DND-41 (cell line): ENCODE data around the gene EIF4ENIF1.

ENCODE experiments used
- ATAC-seq: fragments of 200-7000 bp; cut with Tn5 transposase; 3 replicates; pipeline ENCODE4 v1.9.1; 2021; ENCODE audit warnings: low read depth; ENCODE audit not compliant: insufficient read depth
- DNase-seq: peaks from one replicate; pipeline ENCODE4 v3.0.0-alpha.2; 2020
- H2AFZ ChIP-seq: 2 replicates; pipeline ENCODE4 v1.6.0; 2012; ENCODE audit warnings: low read depth, low read length
- H3K27ac ChIP-seq: 2 replicates; pipeline ENCODE4 v1.5.1; 2012; ENCODE audit warnings: low read length, inconsistent platforms
- H3K27me3 ChIP-seq: fragments of 200-600 bp; sonication (generic); 2 replicates; pipeline ENCODE4 v1.6.0; 2012; ENCODE audit warnings: low read length, mild to moderate bottlenecking, inconsistent platforms; ENCODE audit not compliant: insufficient read depth, poor library complexity
- H3K36me3 ChIP-seq: 2 replicates; pipeline ENCODE4 v1.5.1; 2012; ENCODE audit warnings: low read length, inconsistent platforms; ENCODE audit not compliant: insufficient read depth
- H3K4me1 ChIP-seq: 2 replicates; pipeline ENCODE4 v1.5.1; 2012; ENCODE audit warnings: mild to moderate bottlenecking, low read length; ENCODE audit not compliant: insufficient read depth
- H3K4me2 ChIP-seq: 2 replicates; pipeline ENCODE4 v1.6.0; 2012; ENCODE audit warnings: mild to moderate bottlenecking, moderate library complexity, low read length, inconsistent platforms; ENCODE audit not compliant: insufficient read depth
- H3K4me3 ChIP-seq, 2 experiments: fragments of 200-600 bp in 1 of 2; shearing (Covaris generic) in 1 of 2; 2 replicates each; pipeline ENCODE4 v1.5.1; 2012 to 2016; ENCODE audit warnings: inconsistent platforms in 2 of 2, low read length in 2 of 2, mild to moderate bottlenecking in 2 of 2, low read depth in 1 of 2, moderate library complexity in 1 of 2
- H3K79me2 ChIP-seq: 2 replicates; pipeline ENCODE4 v1.6.0; 2012; ENCODE audit warnings: low read length, inconsistent platforms; ENCODE audit not compliant: insufficient read depth
- H3K9ac ChIP-seq: 2 replicates; pipeline ENCODE4 v1.6.0; 2012; ENCODE audit warnings: low read depth, mild to moderate bottlenecking, inconsistent platforms, low read length, moderate library complexity
- H3K9me3 ChIP-seq: 2 replicates; pipeline ENCODE4 v1.5.1; 2012; ENCODE audit warnings: low read length, moderate library complexity, mild to moderate bottlenecking, inconsistent platforms; ENCODE audit not compliant: insufficient read depth, severe bottlenecking
- H4K20me1 ChIP-seq: 2 replicates; pipeline ENCODE4 v1.6.0; 2012; ENCODE audit warnings: low read length; ENCODE audit not compliant: insufficient read depth
- CTCF ChIP-seq: IDR thresholded peaks from 2 replicates; pipeline ENCODE4 v1.5.1; 2012; ENCODE audit warnings: borderline replicate concordance, low read length, moderate library complexity, mild to moderate bottlenecking; ENCODE audit not compliant: poor library complexity, severe bottlenecking; ENCODE audit errors: extremely low read depth
- EZH2 ChIP-seq: IDR thresholded peaks from 3 replicates; pipeline ENCODE4 v1.6.1; 2012; ENCODE audit warnings: borderline replicate concordance, low read depth, mild to moderate bottlenecking, moderate library complexity, low read length, inconsistent platforms; ENCODE audit not compliant: severe bottlenecking

EIF4ENIF1 gene

GRCh38 chr22:31445642-31446041, 44.0 kb downstream of the EIF4ENIF1 start:
- ATAC-seq = no peak
- H3K4me2 ChIP-seq = no peak overlapping the region
- peaks cover 84% of the 10 kb centered on the region for H3K36me3 ChIP-seq

GRCh38 chr22:31443516-31443915, 46.1 kb downstream of the EIF4ENIF1 start:
- ATAC-seq = no peak
- Histone ChIP-seq H3K27ac (no peak overlapping the region), H3K36me3 (peaks cover 90% of the 10 kb centered on the region), H3K4me2 (no peak overlapping the region), H3K9me3 (no peaks in the 10 kb centered on the region), H3K79me2 (no peaks in the 10 kb centered on the region), H3K4me3 (no peak overlapping the region), H4K20me1 (peaks cover 2% of the 10 kb centered on the region; the same call in 1 of the 2 replicates), H3K27me3 (no peaks in the 10 kb centered on the region), H3K4me1 (no peaks in the 10 kb centered on the region), H2AFZ (no peak overlapping the region), H3K9ac (no peak overlapping the region)
- DNase-seq = no peak
- TF ChIP-seq CTCF (no peak), EZH2 (no peak)

More at GRCh38 chr22:31445642-31446041, 44.0 kb downstream of the EIF4ENIF1 start:
- no peaks in the 10 kb centered on the region for H3K27me3 ChIP-seq
- no peaks in the 10 kb centered on the region for H3K79me2 ChIP-seq
- no peak overlapping the region for H3K27ac ChIP-seq
- DNase-seq = no peak
- no peak overlapping the region for H3K9ac ChIP-seq
- no peak overlapping the region for H3K4me3 ChIP-seq
- H4K20me1 ChIP-seq = 0 out of 2 replicates have a peak, but pooled peaks cover under 1% of the 10 kb centered on the region
- TF ChIP-seq EZH2 = no peak
- no peak for TF ChIP-seq CTCF
- H3K4me1 ChIP-seq = no peaks in the 10 kb centered on the region
- H3K9me3 ChIP-seq = no peaks in the 10 kb centered on the region
- no peak overlapping the region for H2AFZ ChIP-seq

GRCh38 chr22:31442768-31443489, 46.7 kb downstream of the EIF4ENIF1 start:
- H3K9ac ChIP-seq = no peak overlapping the region
- H3K27me3 ChIP-seq = no peaks in the 10 kb centered on the region
- no peaks in the 10 kb centered on the region for H3K79me2 ChIP-seq
- H3K4me1 ChIP-seq = no peaks in the 10 kb centered on the region
- no peaks in the 10 kb centered on the region for H3K9me3 ChIP-seq
- no peak overlapping the region for H3K4me3 ChIP-seq
- H3K36me3 ChIP-seq = peaks cover 90% of the 10 kb centered on the region
- TF ChIP-seq CTCF = no peak
- ATAC-seq (no peak), DNase-seq (no peak)
- H3K4me2 ChIP-seq = no peak overlapping the region
- H2AFZ ChIP-seq = no peak overlapping the region
- no peak overlapping the region for H3K27ac ChIP-seq
- H4K20me1 ChIP-seq = peaks cover 2% of the 10 kb centered on the region; the same call in 1 of the 2 replicates
